WTC11 (cell line): Measurements from ENCODE around the gene KRTAP10-10. TPM values are rescaled to one million over a fixed set of nuclear protein-coding genes. Genes with fewer than 3 reads are reported as not detected.
"Not testable (repeated sequence)": the region's sequence is repeated elsewhere in the genome, so short reads cannot be mapped to it uniquely, and the experiment has no call there.

ENCODE experiments used
- ATAC-seq: fragments of 200-7000 bp; cut with Tn5 transposase; 2 replicates; pipeline ENCODE4 v1.10.0; 2021; ENCODE audit warnings: mild to moderate bottlenecking, moderate library complexity
- CTCF ChIA-PET: fragments of 300-600 bp; sonication (Branson Sonifier 250); formaldehyde crosslinking; loops from one replicate; lab custom pipeline; 2021; ENCODE audit warnings: antibody characterized with exemption; lab: Charles Lee
- POLR2A ChIA-PET: fragments of 350-600 bp; sonication (Branson Sonifier 250); formaldehyde crosslinking; loops from one replicate; lab custom pipeline; 2021; ENCODE audit warnings: antibody characterized with exemption; lab: Charles Lee
- DNase-seq: peaks from one replicate; pipeline ENCODE4 v3.0.0; 2021; ENCODE audit warnings: low spot score
- H3K27ac Mint-ChIP-seq: 2 replicates; pipeline ENCODE4 v1.8.0; 2021; ENCODE audit warnings: mixed read lengths
- H3K27me3 Mint-ChIP-seq: 2 replicates; pipeline ENCODE4 v1.8.0; 2021; ENCODE audit warnings: low read depth, mild to moderate bottlenecking, moderate library complexity, mixed read lengths
- H3K36me3 Mint-ChIP-seq: 2 replicates; pipeline ENCODE4 v1.8.0; 2021; ENCODE audit warnings: mixed read lengths
- H3K4me1 Mint-ChIP-seq: 2 replicates; pipeline ENCODE4 v1.8.0; 2022; ENCODE audit warnings: mixed read lengths
- H3K4me3 Mint-ChIP-seq: 2 replicates; pipeline ENCODE4 v1.8.0; 2021; ENCODE audit warnings: mild to moderate bottlenecking, moderate library complexity, mixed read lengths
- H3K9me3 Mint-ChIP-seq: 2 replicates; pipeline ENCODE4 v1.8.0; 2021; ENCODE audit warnings: mixed read lengths
- ARID4B ChIP-seq: sonication (generic); formaldehyde crosslinking; IDR thresholded peaks from 2 replicates; pipeline ENCODE4 v1.8.0; 2023; ENCODE audit warnings: missing genetic modification reagents, mild to moderate bottlenecking, borderline replicate concordance
- ATF3 ChIP-seq: sonication (generic); formaldehyde crosslinking; conservative IDR thresholded peaks from 2 replicates; pipeline ENCODE4 v1.8.1; 2022; ENCODE audit warnings: mild to moderate bottlenecking, missing genetic modification reagents
- CREB1 ChIP-seq: sonication (generic); formaldehyde crosslinking; IDR thresholded peaks from 2 replicates; pipeline ENCODE4 v1.8.0; 2023; ENCODE audit warnings: mild to moderate bottlenecking, missing genetic modification reagents
- CTCF ChIP-seq: fragments of 200-600 bp; IDR thresholded peaks from 2 replicates; pipeline ENCODE4 v1.8.0; 2022; ENCODE audit warnings: antibody characterized with exemption
- EMX1 ChIP-seq: fragments of 250-450 bp; sonication (Bioruptor Pico); IDR thresholded peaks from 2 replicates; pipeline ENCODE4 v1.8.0; 2021; ENCODE audit warnings: mild to moderate bottlenecking
- GABPB1 ChIP-seq: sonication (generic); formaldehyde crosslinking; IDR thresholded peaks from 2 replicates; pipeline ENCODE4 v1.8.1; 2023; ENCODE audit warnings: mild to moderate bottlenecking, missing genetic modification reagents
- IRF1 ChIP-seq: sonication (generic); formaldehyde crosslinking; IDR thresholded peaks from 2 replicates; pipeline ENCODE4 v1.8.0; 2023; ENCODE audit warnings: missing genetic modification reagents
- NR3C1 ChIP-seq: sonication (generic); formaldehyde crosslinking; conservative IDR thresholded peaks from 2 replicates; pipeline ENCODE4 v1.8.1; 2023; ENCODE audit warnings: low read depth, mild to moderate bottlenecking, missing genetic modification reagents
- ZBTB21 ChIP-seq: sonication (generic); formaldehyde crosslinking; IDR thresholded peaks from 2 replicates; pipeline ENCODE4 v1.8.1; 2023; ENCODE audit warnings: mild to moderate bottlenecking, missing genetic modification reagents, borderline replicate concordance
- ZNF263 ChIP-seq: sonication (generic); formaldehyde crosslinking; IDR thresholded peaks from 2 replicates; pipeline ENCODE4 v1.8.1; 2022; ENCODE audit warnings: low read depth, mild to moderate bottlenecking, moderate library complexity, missing genetic modification reagents
- ZNF281 ChIP-seq: sonication (generic); formaldehyde crosslinking; IDR thresholded peaks from 2 replicates; pipeline ENCODE4 v1.8.0; 2023; ENCODE audit warnings: mild to moderate bottlenecking, missing genetic modification reagents
- ZNF317 ChIP-seq: sonication (generic); formaldehyde crosslinking; IDR thresholded peaks from 2 replicates; pipeline ENCODE4 v1.8.1; 2023; ENCODE audit warnings: low read depth, mild to moderate bottlenecking, moderate library complexity, missing genetic modification reagents, borderline replicate concordance
- ZNF396 ChIP-seq: fragments of 250-450 bp; sonication (Bioruptor Pico); IDR thresholded peaks from 2 replicates; pipeline ENCODE4 v1.8.0; 2021; ENCODE audit warnings: mild to moderate bottlenecking, moderate library complexity, borderline replicate concordance
- ZNF416 ChIP-seq: fragments of 250-450 bp; sonication (Bioruptor Pico); IDR thresholded peaks from 2 replicates; pipeline ENCODE4 v1.9.0; 2021; ENCODE audit warnings: mild to moderate bottlenecking, inconsistent platforms
- ZNF423 ChIP-seq: fragments of 250-450 bp; sonication (Bioruptor Pico); IDR thresholded peaks from 2 replicates; pipeline ENCODE4 v2.1.2; 2022; ENCODE audit warnings: mild to moderate bottlenecking, moderate library complexity
- ZNF425 ChIP-seq: fragments of 250-450 bp; sonication (Bioruptor Pico); conservative IDR thresholded peaks from 2 replicates; pipeline ENCODE4 v1.9.0; 2021; ENCODE audit warnings: mild to moderate bottlenecking
- ZSCAN18 ChIP-seq: fragments of 250-450 bp; sonication (Bioruptor Pico); IDR thresholded peaks from 2 replicates; pipeline ENCODE4 v2.1.2; 2022; ENCODE audit warnings: mild to moderate bottlenecking, moderate library complexity
- total RNA-seq: library from RNA; stranded (reverse); gene quantifications from 3 replicates; pipeline ENCODE4 v1.2.3, GENCODE V29; 2021

Gene KRTAP10-10
- total RNA-seq, 1 experiment from 2014 or later = not detected

- peaks cover 38% of the 10 kb centered on the region for H3K9me3 Mint-ChIP-seq
- TF ChIP-seq CTCF (no peak), ZNF423 (CRISPR knock-in tag) (no peak), ZNF281 (CRISPR knock-in tag) (no peak), IRF1 (CRISPR knock-in tag) (no peak), ATF3 (CRISPR knock-in tag) (no peak), ZNF425 (CRISPR knock-in tag) (no peak), CREB1 (CRISPR knock-in tag) (no peak), EMX1 (CRISPR knock-in tag) (no peak), ZNF263 (CRISPR knock-in tag) (no peak), ZNF396 (CRISPR knock-in tag) (no peak), ARID4B (no peak), NR3C1 (CRISPR knock-in tag) (no peak), ZNF416 (no peak), GABPB1 (CRISPR knock-in tag) (no peak), ZNF317 (CRISPR knock-in tag) (no peak), ZBTB21 (no peak), ZSCAN18 (CRISPR knock-in tag) (no peak)
- TF ChIP-seq, all 79 proteins: peak for 0
- POLR2A ChIA-PET = no interaction called here
- DNase-seq (no peak), ATAC-seq (no peak)
- H3K27me3 Mint-ChIP-seq = peaks cover 8% of the 10 kb centered on the region; the same call in 1 of the 2 replicates
- CTCF ChIA-PET = interaction anchor here (0.6 kb wide), 1 partner anchor 149 kb away, joined by 3 read pairs; no protein-coding TSS in a partner anchor
- peaks cover 10% of the 10 kb centered on the region for H3K4me1 Mint-ChIP-seq
- peaks cover 27% of the 10 kb centered on the region for H3K36me3 Mint-ChIP-seq
- H3K27ac Mint-ChIP-seq = no peak overlapping the region
- no peak overlapping the region for H3K4me3 Mint-ChIP-seq
Measured at GRCh38 chr21:44644878-44645277, 7.7 kb downstream of the KRTAP10-10 start.

GRCh38 chr21:44646366-44647221 lies 9.4 kb downstream of the KRTAP10-10 start, which contains the start of gene KRTAP10-11:
Gene KRTAP10-11 (plus strand): TSS chr21:44646414. CDS start chr21:44646459, 45 bp downstream.
- ATAC-seq, H3K4me1 Mint-ChIP-seq, H3K4me3 Mint-ChIP-seq, DNase-seq, H3K27me3 Mint-ChIP-seq, H3K27ac Mint-ChIP-seq: not testable (repeated sequence)
- peaks cover 21% of the 10 kb centered on the region for H3K9me3 Mint-ChIP-seq
- POLR2A ChIA-PET = interaction anchor here (0.7 kb wide), 1 partner anchor 21 kb away, joined by 3 read pairs; no protein-coding TSS in a partner anchor
- peaks cover 16% of the 10 kb centered on the region for H3K36me3 Mint-ChIP-seq
- CTCF ChIA-PET = interaction anchor here (0.6 to 2.0 kb wide), 4 partner anchors 19 to 157 kb away, joined by 3 to 4 read pairs (median 3); no protein-coding TSS in a partner anchor
